ENCODE data around the gene VPS51.

GRCh38 chr11:65084598-65085375 is 11.2 kb upstream of the VPS51 start:
- TF ChIP-seq POLR2A (IDR thresholded peaks at IDR 0.05; ENCODE audit: extremely low read depth, insufficient read length) (no peak), CTCF (IDR thresholded peaks at IDR 0.05; ENCODE audit: low read depth, low read length) (no peak), MAX (IDR thresholded peaks at IDR 0.05; ENCODE audit: low read depth, low read length) (no peak)

All from NB4 (cell line).